UCSD-AML1 (cell line): ENCODE results near the gene PLOD1.

Source experiments
- DNase-seq: peaks from one replicate; lab custom pipeline; 2025; ENCODE audit not compliant: unreplicated experiment; lab: John Stamatoyannopoulos, UW

The PLOD1 gene

DNA sequence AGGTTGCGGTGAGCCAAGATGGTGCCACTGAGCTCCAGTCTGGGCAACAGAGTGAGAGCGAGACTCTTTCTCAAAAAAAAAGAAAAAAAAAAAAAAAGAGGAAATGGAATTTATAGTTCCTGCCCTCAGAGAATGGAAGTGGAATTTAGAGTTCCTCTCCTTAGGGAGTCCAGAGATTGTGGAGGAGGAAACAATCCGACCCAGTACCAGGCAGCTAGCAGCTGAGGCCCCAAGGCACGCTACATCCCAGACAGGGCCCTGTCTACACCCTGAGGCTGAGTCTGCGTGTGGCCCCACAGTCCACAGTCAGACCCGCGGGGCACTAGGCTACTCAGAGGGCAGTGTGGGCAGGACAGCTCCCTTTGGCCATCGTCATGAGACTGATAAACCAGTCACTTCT is 43.8 kb downstream of the PLOD1 start:
- DNase-seq, result no peak

DNA sequence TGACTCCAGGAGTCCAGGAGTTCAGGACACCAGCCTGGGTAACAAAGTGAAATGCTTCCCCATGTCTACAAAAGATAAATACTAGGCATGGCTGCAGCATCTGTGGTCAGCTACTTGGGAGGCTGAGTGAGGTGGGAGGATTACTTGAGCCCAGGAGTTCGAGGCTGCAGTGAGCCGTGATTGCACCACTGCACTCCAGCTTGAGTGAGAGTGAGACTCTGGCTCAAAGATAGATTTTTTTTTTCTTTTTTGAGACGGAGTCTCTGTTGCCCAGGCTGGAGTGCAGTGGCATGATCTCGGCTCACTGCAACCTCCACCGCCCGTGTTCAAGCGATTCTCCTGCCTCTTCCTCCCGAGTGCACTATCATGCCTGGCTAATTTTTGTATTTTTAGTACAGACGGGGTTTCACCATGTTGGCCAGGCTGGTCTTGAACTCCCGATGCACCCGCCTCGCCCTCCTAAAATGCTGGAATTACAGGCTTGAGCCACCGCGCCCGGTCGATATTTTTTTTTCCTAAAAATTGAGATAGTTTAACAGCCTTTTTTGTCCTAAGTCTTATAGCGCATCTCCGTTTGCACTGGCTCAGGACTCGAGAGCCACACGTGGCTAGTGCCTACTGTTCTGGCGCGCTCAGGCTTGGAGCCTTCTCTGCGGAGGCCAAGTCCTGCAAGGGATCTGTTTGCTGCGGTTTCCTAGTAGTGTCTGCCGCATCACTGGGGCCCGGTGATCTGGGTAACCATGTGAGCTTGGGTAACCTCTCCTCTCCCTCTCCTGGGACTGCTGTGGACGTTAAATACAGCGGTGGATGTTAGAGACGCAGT is 44.7 kb downstream of the PLOD1 start:
- DNase-seq, result no peak

DNA sequence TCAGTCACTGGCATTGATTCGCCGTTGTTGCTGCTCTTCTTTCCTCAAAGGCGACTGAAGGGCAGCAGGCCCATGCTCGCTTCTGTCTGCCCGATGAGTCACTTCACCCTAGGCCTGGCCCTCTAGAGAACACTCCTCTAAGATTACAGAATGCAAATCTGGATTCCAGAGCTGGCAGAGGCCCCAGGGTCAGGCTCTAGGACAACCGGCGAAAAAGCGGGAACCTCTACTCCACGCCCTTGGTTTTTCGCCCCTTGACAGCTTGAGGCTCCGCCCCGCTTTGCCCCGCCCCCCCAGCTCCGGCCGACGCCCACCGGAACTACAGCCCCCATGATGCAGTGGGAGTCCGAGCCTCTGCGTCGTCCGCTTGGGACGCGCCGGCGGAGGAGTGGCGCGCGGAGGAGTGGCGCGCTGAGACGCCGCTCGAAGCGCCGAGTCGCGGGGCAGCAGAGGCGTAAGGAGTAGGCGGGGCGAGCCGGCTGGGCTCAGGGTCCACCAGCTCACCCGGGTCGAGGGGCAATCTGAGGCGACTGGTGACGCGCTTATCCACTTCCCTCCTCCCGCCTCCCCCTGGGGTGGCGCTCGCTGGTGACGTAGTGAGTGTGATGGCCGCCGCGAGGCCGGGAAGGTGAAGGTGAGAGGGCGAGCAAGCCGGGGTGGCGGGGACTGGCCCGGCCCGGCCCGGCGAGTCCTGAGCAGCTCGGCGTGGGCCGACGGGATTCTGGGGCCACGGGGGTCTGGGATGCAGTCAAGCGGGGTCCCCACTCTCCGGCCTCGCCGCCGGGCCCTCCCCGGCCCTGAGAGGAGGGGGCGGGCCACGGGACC is 45.5 kb downstream of the PLOD1 start, which contains the start of gene MFN2:
Gene MFN2, plus strand, starts transcription at position 594 of the 825 bp plus-strand sequence. CDS start 8,725 bp downstream, outside the sequence.
- peak; percentile 98 for DNase-seq

DNA sequence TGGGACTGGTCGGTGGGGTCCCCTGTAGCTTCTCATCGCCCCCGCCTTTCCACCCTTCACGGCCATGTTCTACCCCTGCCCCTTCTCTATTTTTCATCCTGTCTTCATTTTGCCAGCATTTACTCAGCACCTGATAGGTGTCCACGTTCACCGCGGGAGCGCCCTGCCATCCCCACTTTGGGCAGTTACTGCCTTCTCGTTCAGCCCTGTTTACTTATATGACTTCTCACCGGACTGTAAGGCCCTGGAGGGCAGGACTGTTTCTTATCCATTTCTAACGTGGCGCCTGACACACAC is 46.1 kb downstream of the PLOD1 start:
- DNase-seq, result no peak

DNA sequence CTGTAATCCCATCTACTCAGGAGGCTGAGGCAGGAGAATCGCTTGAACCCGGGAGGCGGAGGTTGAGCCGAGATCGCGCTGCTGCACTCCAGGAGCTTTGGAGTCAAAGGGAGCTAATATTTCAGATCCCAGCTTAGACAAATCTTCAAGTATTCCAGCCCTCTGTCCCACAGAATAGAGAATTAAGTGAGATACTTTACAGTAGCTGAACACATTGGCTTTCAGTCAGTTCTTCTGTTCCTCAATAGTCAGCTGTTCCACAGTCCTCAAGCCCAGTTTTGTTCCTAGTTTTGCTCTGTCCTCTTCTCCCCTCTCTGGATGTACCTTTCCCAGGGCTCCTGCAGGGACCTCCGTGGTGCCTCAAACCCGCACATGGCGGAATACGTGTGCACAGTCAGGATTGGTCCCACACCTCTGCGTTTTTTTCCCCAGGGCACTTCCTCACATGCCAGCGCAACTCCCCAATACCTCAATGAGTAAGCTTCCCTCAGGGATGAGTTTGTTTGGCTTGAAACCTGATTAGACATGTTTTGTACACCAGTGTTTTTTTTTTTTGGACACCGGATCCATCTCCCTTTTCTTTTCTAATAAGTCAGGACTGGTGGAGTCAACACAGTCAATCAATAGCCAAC is 47.0 kb downstream of the PLOD1 start:
- DNase-seq, result no peak

DNA sequence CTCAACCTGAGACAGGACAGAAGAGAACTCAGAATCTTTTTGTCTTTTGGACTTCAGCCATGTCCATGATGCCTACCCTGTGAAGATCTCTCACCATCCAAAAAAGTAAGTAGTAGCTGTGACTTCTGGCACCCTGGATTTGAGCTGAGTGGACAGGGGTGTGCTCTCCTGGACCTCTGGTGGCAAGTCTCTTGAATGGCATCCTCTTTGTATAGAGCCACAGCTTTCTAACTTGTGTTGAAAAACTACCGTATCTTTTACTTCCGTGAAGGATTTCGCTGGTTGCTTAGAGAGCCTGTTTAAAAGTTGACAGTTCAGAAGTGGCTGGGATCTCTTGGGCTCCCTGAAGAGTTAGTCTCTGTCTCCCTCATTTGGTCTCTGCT is 47.5 kb downstream of the PLOD1 start:
- no peak for DNase-seq

DNA sequence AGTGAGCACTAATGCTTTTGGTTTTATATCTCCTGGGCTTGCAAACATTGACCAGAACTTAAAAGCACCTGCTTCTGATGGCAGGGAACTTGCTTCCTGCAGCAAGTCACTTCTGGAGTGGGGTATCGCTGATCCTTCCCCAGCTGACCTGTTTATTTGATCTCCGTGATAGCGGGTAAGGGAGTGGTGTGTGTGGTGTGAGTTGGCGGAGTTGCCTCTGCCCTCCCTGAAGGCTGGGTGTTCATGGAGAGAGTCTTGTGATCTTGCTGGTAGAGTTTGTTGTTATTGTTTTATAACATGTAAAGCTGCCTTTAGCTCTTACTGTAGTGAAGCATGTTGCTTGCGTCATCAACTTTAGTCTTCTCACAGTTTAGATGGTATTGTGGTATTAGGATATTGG is 49.6 kb downstream of the PLOD1 start:
- no peak for DNase-seq

DNA sequence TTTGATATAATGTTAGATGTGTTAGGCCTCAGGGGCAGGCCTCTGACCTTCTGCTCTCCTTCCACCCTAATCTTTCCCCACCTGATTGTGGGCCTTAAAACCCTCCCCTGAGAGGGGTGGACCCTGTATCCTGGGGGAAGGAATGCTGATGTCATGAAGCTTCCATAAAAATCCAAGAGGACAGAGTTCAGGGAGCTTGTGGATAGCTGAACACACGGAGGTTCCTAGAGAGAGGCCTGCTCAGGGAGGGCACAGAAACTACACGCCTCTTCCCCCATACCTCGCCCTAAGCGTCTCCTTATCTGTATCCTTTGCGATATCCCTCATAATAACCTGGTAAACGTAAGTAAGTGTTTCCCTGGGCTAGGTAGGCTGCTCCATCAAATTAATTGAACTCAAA is 50.1 kb downstream of the PLOD1 start:
- no peak for DNase-seq

DNA sequence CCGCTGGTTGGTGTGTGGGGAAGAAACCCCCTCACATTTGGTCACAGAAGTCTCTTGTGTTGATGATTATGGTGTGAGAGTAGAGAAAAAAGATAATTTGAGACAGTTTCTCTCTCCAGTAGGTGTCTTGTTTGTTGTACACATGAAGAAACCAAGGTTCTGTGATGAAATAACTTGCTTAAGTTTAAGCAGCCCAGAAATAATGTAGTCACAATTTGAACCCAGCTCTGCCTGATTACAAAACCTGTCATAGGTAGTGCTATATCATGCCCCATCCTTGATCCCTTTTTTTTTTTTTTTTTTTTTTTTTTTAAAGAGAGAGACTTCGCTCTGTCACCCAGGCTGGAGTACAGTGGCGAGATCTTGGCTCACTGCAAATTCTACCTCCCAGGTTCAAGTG is 50.7 kb downstream of the PLOD1 start:
- no peak for DNase-seq

DNA sequence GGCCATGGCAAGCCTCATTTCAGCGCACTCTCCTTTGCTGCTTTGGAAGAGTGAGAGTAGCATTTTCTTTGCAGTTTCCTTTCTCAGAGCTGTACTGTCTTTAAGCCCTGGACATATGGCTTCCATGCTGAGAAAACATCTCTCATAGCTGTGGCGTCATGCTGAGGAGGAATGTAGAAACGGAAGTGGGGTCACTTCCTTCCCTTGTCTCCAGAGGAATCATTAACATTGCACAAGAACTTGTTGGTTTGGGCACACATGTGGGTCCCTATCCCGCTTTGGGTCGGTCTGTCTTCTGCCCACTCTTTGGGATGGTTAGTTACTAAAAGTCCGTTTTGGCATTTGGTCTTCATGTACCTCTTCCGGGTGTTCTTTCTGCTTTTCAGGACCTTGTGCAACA is 51.3 kb downstream of the PLOD1 start:
- no peak for DNase-seq

DNA sequence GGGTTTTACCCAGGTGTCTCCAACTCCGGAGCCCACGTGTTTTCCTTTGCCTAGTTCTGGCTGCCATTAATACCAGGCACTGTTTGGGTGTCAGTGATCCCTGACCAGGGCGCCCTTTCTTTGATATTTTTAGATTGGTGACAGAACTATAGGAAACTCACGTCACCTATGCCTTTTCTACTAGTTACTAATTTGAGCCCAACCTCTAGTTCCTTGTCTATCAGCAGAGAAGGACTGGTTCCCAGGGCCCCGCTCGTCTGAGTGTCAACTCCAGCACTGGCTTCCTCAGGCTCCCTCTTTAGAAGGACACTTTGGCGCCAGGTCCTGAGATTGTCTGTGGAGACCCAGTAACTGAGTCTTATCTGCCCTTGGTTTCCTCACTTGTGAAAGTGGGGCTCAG is 55.2 kb downstream of the PLOD1 start:
- no peak for DNase-seq

DNA sequence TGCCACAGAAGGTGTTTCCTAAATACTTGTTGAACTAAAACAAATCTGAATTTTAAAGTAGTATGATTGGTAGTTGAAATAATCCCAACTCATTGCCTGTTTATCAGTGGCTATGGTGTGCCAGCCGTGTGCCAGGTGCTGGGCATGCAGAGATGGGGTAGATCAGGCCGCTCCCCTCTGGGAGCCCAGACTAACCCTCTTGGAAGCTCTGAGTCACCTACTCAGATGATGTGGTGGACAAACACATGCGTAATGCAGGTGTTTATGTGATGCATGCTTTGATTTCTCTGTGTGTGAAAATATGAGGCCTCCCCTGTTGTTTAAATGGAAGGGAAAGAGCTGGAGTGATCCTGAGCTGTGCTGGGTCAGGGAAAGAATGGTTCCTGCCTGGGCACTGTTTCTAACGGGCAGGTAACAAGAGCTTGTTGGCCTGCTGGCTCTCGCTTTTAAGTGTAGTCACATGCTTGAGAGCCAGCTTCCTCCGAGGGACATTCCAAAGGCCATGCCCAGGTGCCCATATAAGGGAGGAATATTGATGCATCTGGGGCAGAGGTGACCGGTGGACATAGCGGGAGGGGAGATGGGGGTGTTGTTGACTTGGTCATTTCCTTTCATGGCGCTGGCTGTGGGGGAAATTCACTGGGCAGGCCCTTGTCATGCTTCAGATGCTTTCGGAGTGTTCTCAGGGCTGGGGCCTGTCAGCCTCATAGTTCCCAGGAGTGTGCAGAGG is 56.0 kb downstream of the PLOD1 start:
- DNase-seq, result no peak

DNA sequence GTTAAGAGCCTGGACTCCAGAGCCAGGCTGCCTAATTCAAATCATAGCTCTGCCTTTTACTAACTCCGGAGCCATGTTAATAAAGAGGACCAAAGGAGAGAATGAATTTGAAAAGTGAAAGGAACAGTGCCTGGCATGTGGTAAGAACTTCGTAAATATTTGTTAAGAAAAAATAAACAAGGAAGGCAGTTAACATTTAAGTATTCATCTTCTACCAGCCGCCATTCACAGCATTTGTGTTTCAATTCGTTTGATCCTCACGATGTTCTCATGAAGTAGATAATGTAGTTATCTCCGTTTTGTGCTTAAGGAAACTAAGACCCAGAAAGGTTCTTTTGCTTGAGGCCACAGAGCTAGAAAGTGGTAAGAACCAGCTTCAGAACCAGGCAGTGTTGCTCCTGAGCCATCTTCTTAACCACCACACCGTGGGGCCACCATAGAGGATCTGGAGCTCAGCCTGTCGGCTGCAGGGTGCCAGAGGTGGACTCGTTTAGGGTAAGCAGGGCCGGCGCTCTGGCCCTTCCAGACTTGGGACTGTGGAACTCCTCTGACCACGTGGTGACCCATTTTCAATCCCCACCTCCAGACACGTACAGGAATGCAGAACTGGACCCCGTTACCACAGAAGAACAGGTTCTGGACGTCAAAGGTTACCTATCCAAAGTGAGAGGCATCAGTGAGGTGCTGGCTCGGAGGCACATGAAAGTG is 57.6 kb downstream of the PLOD1 start:
- DNase-seq, result no peak

DNA sequence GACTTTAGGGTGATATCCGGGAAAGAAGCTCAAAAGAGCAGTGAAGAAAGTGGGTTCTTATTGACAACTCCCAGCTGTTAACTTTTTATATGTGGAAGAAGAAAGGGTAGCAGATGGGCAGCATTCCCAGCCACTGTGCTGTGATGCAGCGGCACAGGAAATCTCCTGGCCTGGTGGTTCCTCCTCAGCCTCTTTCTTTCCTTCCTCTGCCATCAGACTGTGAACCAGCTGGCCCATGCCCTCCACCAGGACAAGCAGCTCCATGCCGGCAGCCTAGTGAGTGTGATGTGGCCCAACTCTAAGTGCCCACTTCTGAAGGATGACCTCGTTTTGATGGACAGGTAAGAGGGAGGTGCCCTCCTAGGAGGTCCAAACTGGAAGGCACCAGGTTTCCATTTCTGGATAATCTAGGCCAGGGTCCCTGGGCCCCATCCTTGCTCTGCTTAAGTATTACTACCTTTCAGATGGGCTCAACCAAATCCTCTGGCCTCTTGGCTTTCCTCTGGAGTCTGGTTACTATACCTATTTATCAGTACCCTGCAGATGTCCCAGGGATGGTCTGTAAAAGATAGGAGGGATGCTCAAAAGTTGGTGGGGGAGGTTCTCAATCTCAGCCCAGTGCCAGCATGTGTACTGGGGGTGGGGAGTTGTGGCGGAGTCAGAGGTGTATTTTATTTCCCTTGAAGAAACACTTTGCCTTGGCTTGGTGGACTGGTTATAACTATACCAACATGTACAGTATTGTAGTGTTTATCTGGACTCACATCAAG is 62.7 kb downstream of the PLOD1 start:
- DNase-seq, result no peak

DNA sequence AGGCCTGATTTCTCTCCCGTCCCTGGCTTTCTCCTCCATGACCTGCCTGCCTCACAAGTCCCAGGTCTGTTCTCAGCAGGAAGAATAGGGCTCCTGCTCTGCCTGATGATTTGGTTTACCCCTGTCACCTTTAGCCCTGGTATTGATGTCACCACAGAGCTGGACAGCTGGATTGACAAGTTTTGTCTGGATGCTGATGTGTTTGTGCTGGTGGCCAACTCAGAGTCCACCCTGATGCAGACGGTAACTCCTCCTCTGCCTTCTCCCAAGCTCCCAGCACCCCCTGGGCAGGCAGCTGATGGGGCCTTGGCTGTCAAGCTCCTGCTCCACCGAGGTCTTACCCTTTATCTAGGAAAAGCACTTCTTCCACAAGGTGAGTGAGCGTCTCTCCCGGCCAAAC is 64.1 kb downstream of the PLOD1 start:
- DNase-seq, result no peak

DNA sequence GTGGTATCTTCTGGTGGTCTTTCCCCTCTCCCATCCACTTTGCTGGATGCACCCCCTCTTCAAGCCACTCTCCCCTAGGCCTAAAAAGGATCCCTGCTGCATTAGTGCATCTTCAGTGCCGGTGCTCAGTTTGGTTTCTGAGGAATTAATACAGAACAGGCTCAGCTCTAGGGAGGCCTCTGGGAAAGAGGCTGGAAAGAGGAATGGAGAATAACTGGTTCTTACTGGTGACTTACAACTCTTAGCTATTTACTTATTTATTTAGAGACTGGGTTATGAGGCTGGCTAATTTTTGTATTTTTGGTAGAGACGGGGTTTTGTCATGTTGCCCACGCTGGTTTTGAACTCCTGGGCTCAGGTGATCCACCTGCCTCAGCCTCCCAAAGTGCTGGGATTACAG is 64.7 kb downstream of the PLOD1 start:
- no peak for DNase-seq

DNA sequence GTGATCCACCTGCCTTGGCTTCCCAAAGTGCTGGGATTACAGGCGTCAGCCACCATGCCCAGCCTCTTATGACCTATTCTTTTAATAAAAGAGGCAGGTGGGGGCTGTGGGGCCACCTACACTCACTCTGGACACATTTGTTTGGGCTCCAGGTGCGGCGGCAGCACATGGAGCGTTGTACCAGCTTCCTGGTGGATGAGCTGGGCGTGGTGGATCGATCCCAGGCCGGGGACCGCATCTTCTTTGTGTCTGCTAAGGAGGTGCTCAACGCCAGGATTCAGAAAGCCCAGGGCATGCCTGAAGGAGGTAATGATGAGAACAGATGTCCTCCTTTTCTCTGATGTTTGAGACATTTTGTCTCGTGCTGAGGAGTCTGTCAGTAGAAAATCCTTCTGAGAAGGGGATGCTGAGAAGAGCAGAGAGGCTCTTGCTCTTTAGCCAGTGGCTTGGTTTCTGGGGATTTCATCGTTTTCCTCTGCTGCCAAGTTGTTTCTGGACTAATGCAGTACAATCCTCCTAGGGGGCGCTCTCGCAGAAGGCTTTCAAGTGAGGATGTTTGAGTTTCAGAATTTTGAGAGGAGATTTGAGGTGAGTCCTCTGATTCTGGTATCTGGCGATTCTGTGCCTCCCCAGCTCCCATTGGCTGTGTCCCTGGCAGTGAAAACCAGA is 66.9 kb downstream of the PLOD1 start:
- peak; percentile 53 for DNase-seq

DNA sequence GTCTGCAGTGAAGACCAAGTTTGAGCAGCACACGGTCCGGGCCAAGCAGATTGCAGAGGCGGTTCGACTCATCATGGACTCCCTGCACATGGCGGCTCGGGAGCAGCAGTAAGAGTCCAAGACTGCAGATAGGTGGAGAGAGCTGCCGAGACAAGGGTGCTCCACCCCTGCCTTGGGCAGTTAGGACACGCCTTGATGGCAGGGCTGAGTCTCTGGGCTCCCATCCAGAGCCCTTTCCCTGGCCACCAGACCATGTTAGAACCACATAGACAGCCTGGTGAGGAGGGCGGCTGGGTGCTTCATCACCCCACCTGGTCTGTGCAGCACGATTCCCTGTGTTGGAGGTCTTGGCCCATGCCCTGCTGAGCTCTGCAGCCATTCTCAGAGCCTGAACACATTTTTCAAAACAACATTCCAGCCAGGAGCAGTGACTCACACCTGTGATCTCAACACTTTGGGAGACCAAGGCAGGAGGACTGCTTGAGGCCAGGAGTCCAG is 67.5 kb downstream of the PLOD1 start:
- DNase-seq, result no peak

DNA sequence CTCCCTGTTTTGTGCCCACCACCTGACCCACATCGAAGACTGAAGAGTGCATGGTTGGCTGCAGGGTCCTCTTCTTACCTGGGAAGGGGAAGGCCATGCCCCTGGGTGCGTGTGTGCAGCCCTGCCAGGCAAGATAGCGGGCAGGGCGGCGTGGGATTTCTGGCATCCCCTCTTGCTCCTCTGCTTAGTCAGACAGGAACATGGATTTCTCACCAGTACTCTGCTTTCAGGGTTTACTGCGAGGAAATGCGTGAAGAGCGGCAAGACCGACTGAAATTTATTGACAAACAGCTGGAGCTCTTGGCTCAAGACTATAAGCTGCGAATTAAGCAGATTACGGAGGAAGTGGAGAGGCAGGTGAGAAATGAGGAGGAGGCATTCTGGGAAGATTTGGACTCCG is 69.2 kb downstream of the PLOD1 start:
- DNase-seq, result no peak
